Ovary (tissue), 3 donors: Measurements from ENCODE around the gene ZMIZ1.

Experiments
- POLR2A ChIP-seq: fragments of 450-650 bp; IDR thresholded peaks from one replicate; pipeline ENCODE4 v1.6.1; 2017; ENCODE audit warnings: antibody characterized with exemption, mild to moderate bottlenecking, moderate library complexity
- TF ChIP-seq, protein P1 (sequence below), 3 donors: fragments of 450-650 bp in 2 of 3; fragments of 200-600 bp in 1 of 3; IDR thresholded peaks; one replicate each; pipeline versions ENCODE4 v1.5.1 to v1.8.0; 2016 to 2022; ENCODE audit warnings: antibody characterized with exemption in 3 of 3, mild to moderate bottlenecking in 1 of 3
- donor health status: DM: no; HTN: no; CAD: no.

DNA sequence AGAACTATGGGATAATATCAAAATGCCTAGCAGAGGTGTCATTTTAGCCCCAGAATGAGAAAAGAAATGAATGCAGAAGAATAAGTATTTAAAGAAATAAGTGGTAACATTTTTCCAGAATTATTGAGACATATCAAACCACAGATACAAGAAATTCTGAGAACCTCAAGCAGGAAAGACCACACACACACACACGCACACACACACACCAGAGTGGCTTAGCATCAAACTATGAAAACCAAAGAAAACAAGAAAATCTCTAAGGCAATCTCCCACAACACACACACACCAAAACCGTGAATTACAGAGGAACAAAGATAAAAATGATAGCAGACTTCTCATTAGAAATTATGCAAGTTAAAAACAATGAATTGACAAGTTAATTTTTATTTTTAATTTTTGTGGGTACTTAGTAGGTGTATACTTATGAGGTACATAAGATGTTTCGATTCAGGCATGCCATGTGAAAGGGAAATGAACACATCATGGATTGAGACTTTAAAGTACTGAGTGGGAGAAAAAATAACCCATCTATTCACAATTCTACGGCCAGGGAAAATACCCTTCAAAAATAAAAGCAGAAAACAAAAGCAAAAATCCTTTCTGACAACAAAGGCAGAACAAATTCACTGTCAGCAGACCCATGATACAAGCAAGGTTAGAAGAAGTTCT, 293.1 kb downstream of the ZMIZ1 start:
- TF ChIP-seq, protein P1, sequence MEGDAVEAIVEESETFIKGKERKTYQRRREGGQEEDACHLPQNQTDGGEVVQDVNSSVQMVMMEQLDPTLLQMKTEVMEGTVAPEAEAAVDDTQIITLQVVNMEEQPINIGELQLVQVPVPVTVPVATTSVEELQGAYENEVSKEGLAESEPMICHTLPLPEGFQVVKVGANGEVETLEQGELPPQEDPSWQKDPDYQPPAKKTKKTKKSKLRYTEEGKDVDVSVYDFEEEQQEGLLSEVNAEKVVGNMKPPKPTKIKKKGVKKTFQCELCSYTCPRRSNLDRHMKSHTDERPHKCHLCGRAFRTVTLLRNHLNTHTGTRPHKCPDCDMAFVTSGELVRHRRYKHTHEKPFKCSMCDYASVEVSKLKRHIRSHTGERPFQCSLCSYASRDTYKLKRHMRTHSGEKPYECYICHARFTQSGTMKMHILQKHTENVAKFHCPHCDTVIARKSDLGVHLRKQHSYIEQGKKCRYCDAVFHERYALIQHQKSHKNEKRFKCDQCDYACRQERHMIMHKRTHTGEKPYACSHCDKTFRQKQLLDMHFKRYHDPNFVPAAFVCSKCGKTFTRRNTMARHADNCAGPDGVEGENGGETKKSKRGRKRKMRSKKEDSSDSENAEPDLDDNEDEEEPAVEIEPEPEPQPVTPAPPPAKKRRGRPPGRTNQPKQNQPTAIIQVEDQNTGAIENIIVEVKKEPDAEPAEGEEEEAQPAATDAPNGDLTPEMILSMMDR (IDR thresholded peaks at IDR 0.05), result no peak
- TF ChIP-seq POLR2A, result no peak
